Stimulated activated CD8-positive, alpha-beta memory T cell treated with anti-CD3 and anti-CD28 coated beads, Interleukin-15, amount 100 ng/mL, for 48 hours (primary cell): ENCODE results near the gene SERF1B.
"Not testable (repeated sequence)": the region's sequence is repeated elsewhere in the genome, so short reads cannot be mapped to it uniquely, and the experiment has no call there.

ENCODE experiments used
- DNase-seq, 2 donors: peaks; one replicate each; pipeline ENCODE4 v3.0.0-alpha.2; 2020; ENCODE audit warnings: low read depth in 2 of 2

The SERF1B gene

GRCh38 chr5:70025106-70025844, at the start of gene SERF1B:
SERF1B (plus strand) TSS chr5:70025251; CDS start chr5:70025452, 201 bp downstream.
- not testable (repeated sequence) for DNase-seq

GRCh38 chr5:69991713-69992112, 33.3 kb upstream of the SERF1B start:
- not testable (repeated sequence) for DNase-seq

- not testable (repeated sequence) for DNase-seq
These were observed 29.5 kb upstream of the SERF1B start for GRCh38 chr5:69995535-69995934.

GRCh38 chr5:70020660-70021059, 4.4 kb upstream of the SERF1B start:
- not testable (repeated sequence) for DNase-seq

- not testable (repeated sequence) for DNase-seq
These were observed 744 bp downstream of the SERF1B start for GRCh38 chr5:70025845-70026145.

GRCh38 chr5:70031204-70031603, 6.2 kb downstream of the SERF1B start:
- DNase-seq: not testable (repeated sequence)

GRCh38 chr5:70041411-70041810, 16.4 kb downstream of the SERF1B start:
- DNase-seq: not testable (repeated sequence)

GRCh38 chr5:70049790-70050142, 24.7 kb downstream of the SERF1B start:
- not testable (repeated sequence) for DNase-seq

- DNase-seq: not testable (repeated sequence)
These were observed 31.4 kb downstream of the SERF1B start for GRCh38 chr5:70056289-70056942.

GRCh38 chr5:70057140-70057539, 32.1 kb downstream of the SERF1B start:
- not testable (repeated sequence) for DNase-seq

- not testable (repeated sequence) for DNase-seq
These were observed 52.6 kb downstream of the SERF1B start for GRCh38 chr5:70077632-70078031.

GRCh38 chr5:70088907-70089464, 63.9 kb downstream of the SERF1B start:
- not testable (repeated sequence) for DNase-seq

GRCh38 chr5:70091776-70092175, 66.7 kb downstream of the SERF1B start:
- DNase-seq: not testable (repeated sequence)
